SK-N-SH treated with all-trans-retinoic acid at 6 μM for 48 hours (cell line): Measurements from ENCODE around the gene RAD51B.

Source experiments
- ISL1 ChIP-seq: fragments of 250-450 bp; sonication (Bioruptor Pico); IDR thresholded peaks from 2 replicates; pipeline ENCODE4 v2.1.2; 2022; ENCODE audit warnings: mild to moderate bottlenecking, moderate library complexity
- PPARA ChIP-seq: fragments of 250-450 bp; sonication (Bioruptor Pico); IDR thresholded peaks from 2 replicates; pipeline ENCODE4 v1.5.0; 2020; ENCODE audit warnings: mild to moderate bottlenecking, borderline replicate concordance
- SNAI2 ChIP-seq: fragments of 250-450 bp; sonication (Bioruptor Pico); IDR thresholded peaks from 2 replicates; pipeline ENCODE4 v1.5.0; 2020; ENCODE audit warnings: mild to moderate bottlenecking, moderate library complexity
- TCF4 ChIP-seq: fragments of 250-450 bp; sonication (Bioruptor Pico); IDR thresholded peaks from 2 replicates; pipeline ENCODE4 v1.8.0; 2021; ENCODE audit warnings: mild to moderate bottlenecking, moderate library complexity, borderline replicate concordance
- TOX ChIP-seq: fragments of 250-450 bp; sonication (Bioruptor Pico); IDR thresholded peaks from 2 replicates; pipeline ENCODE4 v1.8.0; 2021; ENCODE audit warnings: mild to moderate bottlenecking, moderate library complexity, borderline replicate concordance
- ZFP30 ChIP-seq: fragments of 450-650 bp; formaldehyde crosslinking; IDR thresholded peaks from 2 replicates; pipeline ENCODE4 v1.5.0; 2022; ENCODE audit warnings: mild to moderate bottlenecking, moderate library complexity
- ZNF565 ChIP-seq: fragments of 450-650 bp; formaldehyde crosslinking; conservative IDR thresholded peaks from 2 replicates; pipeline ENCODE4 v1.5.0; 2020; ENCODE audit warnings: low read depth, mild to moderate bottlenecking, moderate library complexity
- ZNF70 ChIP-seq: fragments of 450-650 bp; formaldehyde crosslinking; IDR thresholded peaks from 2 replicates; pipeline ENCODE4 v1.5.0; 2020; ENCODE audit warnings: mild to moderate bottlenecking, moderate library complexity
- TF ChIP-seq, protein P1 (sequence below): fragments of 250-450 bp; sonication (Bioruptor Pico); IDR thresholded peaks from 2 replicates; pipeline ENCODE4 v1.8.0; 2020; ENCODE audit warnings: mild to moderate bottlenecking, moderate library complexity, borderline replicate concordance
- TF ChIP-seq, protein P2 (sequence below): fragments of 250-450 bp; sonication (Bioruptor Pico); IDR thresholded peaks from 2 replicates; pipeline ENCODE4 v1.5.1; 2020; ENCODE audit warnings: low read depth, mild to moderate bottlenecking, moderate library complexity

DNA sequence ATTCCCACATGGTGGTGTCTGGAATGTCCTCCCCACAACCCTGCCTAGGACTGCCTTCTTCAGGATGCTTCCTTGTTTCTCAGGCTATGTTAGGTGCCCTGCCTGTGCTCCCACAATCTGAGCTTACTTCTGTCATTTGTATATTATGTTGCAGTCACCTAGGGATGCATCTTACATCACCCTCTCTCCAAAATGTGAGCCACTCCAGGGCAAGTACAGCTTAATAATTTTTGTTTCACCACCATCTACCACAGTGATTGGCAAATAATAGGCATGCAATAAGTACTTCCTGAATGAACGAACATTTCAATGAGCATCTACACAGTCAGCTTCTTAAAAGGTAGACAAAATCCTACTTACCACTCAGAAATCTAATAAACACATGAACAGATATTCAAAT is 40.8 kb upstream of the RAD51B start:
- no peak for TF ChIP-seq SNAI2
- TF ChIP-seq ZFP30 (CRISPR knock-in tag), result no peak
- no peak for TF ChIP-seq ZNF70 (CRISPR knock-in tag)
- TF ChIP-seq, protein P1, sequence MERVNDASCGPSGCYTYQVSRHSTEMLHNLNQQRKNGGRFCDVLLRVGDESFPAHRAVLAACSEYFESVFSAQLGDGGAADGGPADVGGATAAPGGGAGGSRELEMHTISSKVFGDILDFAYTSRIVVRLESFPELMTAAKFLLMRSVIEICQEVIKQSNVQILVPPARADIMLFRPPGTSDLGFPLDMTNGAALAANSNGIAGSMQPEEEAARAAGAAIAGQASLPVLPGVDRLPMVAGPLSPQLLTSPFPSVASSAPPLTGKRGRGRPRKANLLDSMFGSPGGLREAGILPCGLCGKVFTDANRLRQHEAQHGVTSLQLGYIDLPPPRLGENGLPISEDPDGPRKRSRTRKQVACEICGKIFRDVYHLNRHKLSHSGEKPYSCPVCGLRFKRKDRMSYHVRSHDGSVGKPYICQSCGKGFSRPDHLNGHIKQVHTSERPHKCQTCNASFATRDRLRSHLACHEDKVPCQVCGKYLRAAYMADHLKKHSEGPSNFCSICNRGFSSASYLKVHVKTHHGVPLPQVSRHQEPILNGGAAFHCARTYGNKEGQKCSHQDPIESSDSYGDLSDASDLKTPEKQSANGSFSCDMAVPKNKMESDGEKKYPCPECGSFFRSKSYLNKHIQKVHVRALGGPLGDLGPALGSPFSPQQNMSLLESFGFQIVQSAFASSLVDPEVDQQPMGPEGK (CRISPR knock-in tag), result no peak
- TF ChIP-seq PPARA (CRISPR knock-in tag), result no peak
- TF ChIP-seq TCF4 (CRISPR knock-in tag), result no peak
- TF ChIP-seq ZNF565, result no peak
- TF ChIP-seq ISL1 (CRISPR knock-in tag), result no peak
- TF ChIP-seq, protein P2, sequence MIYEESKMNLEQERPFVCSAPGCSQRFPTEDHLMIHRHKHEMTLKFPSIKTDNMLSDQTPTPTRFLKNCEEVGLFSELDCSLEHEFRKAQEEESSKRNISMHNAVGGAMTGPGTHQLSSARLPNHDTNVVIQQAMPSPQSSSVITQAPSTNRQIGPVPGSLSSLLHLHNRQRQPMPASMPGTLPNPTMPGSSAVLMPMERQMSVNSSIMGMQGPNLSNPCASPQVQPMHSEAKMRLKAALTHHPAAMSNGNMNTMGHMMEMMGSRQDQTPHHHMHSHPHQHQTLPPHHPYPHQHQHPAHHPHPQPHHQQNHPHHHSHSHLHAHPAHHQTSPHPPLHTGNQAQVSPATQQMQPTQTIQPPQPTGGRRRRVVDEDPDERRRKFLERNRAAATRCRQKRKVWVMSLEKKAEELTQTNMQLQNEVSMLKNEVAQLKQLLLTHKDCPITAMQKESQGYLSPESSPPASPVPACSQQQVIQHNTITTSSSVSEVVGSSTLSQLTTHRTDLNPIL, result no peak
- TF ChIP-seq TOX (CRISPR knock-in tag), result no peak
